Astrocyte of the spinal cord (primary cell): ENCODE data around the gene DDX18.

Experiments used
- DNase-seq: peaks from one replicate; pipeline ENCODE4 v3.0.0; 2011; ENCODE audit warnings: low read depth, low spot score
- H3K4me3 ChIP-seq: 2 replicates; pipeline ENCODE4 v1.5.1; 2011; ENCODE audit warnings: low read depth, mild to moderate bottlenecking, low read length, moderate library complexity
- CTCF ChIP-seq: IDR thresholded peaks from 2 replicates; pipeline ENCODE4 v1.5.1; 2012; ENCODE audit warnings: low read depth, mild to moderate bottlenecking, low read length, inconsistent platforms
- in situ Hi-C: cut with HindIII; loops from 2 replicates; pipeline ENCODE4 v1.10.0; 2017; ENCODE audit warnings: low sequenced_read_pairs

Gene DDX18

GRCh38 chr2:117856415-117857210 is 42.1 kb downstream of the DDX18 start:
- in situ Hi-C loops = no loop called here
- H3K4me3 ChIP-seq = no peak overlapping the region
- DNase-seq = peak; percentile 92
- no peak for TF ChIP-seq CTCF

- H3K4me3 ChIP-seq = no peak overlapping the region
- no peak for TF ChIP-seq CTCF
- DNase-seq = no peak
- in situ Hi-C loops = no loop called here
Measured at GRCh38 chr2:117858336-117858735, 43.8 kb downstream of the DDX18 start.

GRCh38 chr2:117858892-117859531 is 44.5 kb downstream of the DDX18 start:
- in situ Hi-C loops = no loop called here
- no peak for DNase-seq
- no peak for TF ChIP-seq CTCF
- no peak overlapping the region for H3K4me3 ChIP-seq

- no peak for TF ChIP-seq CTCF
- no peak overlapping the region for H3K4me3 ChIP-seq
- DNase-seq = no peak
- in situ Hi-C loops = no loop called here
Measured at GRCh38 chr2:117859532-117859911, 45.0 kb downstream of the DDX18 start.

- no peak for TF ChIP-seq CTCF
- H3K4me3 ChIP-seq = no peak overlapping the region
- DNase-seq = no peak
- in situ Hi-C loops = no loop called here
Measured at GRCh38 chr2:117859924-117860647, 45.6 kb downstream of the DDX18 start.

- no peak for DNase-seq
- no peak overlapping the region for H3K4me3 ChIP-seq
- in situ Hi-C loops = no loop called here
- TF ChIP-seq CTCF = no peak
Measured at GRCh38 chr2:117862459-117862858, 48.0 kb downstream of the DDX18 start.
